Measurements from ENCODE around the gene DENND2D.

The DENND2D gene

DNA sequence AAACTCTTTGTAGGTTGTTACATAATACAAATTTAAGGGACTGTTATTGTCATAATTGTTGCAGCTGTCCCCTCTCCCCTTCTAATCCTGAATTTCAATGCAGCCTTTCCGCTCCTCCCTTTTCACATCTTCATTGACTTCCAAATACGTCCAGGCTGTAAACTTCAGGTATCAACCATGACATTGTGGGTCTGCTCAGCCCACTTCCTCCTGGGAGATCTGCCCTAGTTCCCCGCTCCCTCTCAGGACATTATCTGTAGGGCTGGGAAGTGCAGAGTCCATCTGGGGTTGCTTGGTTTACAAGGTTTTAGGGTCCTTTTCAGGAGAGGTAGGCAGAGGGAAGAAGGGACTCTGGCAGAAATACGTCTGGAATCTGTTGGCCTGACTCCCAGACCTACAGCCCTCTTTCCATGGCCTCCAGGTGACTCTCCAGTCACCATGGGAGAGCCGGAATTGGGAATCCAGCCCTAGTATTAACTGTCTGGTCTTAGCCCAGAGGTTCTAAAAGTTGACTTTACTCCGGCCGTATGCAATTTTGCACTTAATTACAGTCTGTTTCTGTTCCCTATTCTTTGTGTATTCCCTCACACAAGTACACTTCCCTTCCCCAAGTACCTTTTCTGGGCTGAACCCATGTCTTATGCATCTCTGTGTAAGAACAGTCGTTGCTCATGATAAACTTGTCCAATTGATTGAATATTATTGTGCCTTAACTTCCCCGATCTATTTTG lies 4.7 kb upstream of the DENND2D start:
- in situ Hi-C loops (cut with MboI; ENCODE audit: low pct_unique_long_range_greater_than_20kb, low sequenced_read_pairs, unreplicated experiment) = loop anchor here (25.0 kb wide), 2 partner anchors 407 to 557 kb away; partner anchors contain the start of genes DDX20 and RAP1A
- no peak for DNase-seq (ENCODE audit: low spot score)
- TF ChIP-seq, protein P1, sequence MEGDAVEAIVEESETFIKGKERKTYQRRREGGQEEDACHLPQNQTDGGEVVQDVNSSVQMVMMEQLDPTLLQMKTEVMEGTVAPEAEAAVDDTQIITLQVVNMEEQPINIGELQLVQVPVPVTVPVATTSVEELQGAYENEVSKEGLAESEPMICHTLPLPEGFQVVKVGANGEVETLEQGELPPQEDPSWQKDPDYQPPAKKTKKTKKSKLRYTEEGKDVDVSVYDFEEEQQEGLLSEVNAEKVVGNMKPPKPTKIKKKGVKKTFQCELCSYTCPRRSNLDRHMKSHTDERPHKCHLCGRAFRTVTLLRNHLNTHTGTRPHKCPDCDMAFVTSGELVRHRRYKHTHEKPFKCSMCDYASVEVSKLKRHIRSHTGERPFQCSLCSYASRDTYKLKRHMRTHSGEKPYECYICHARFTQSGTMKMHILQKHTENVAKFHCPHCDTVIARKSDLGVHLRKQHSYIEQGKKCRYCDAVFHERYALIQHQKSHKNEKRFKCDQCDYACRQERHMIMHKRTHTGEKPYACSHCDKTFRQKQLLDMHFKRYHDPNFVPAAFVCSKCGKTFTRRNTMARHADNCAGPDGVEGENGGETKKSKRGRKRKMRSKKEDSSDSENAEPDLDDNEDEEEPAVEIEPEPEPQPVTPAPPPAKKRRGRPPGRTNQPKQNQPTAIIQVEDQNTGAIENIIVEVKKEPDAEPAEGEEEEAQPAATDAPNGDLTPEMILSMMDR (IDR thresholded peaks at IDR 0.05; ENCODE audit: extremely low read depth, insufficient read depth, missing control alignments) = no peak

DNA sequence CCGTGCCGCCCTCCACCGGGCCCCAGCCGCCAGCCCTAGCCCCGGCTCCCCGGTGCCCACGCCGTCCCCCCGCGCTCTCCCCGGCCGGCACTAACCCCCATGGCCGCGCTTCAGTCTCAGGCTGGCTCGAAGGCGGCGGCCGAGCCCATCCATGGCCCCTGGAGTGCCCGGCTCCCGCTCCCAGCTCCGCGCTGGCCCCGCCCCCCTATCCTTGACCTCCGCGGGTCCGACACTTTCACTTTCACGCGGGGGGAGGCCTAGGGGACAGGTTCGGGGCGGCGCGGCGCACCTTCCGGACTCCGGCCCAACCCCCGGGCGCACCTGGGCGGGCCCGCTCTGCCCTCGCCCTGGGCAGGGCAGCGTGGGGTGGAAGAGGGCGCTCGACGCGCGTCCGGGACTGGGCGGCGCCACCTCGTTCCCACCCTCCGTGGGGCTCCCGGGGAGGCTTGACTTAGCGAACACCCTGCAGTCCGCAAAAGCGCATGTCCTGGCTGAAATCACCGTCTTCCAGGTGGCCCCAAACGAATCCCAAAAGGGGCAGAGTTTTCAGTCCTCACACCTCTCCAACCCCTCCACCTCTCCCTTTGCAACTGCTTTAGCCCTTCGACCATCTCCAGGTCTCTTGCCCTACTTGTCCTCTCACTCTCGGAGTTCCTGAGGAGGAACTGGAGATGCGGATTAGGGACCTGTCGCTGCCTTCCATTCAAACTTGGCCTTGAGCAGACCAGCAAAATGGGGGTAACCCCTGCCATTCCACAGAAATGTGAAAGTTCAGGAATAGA lies 3.9 kb upstream of the DENND2D start:
- peak; percentile 82 for DNase-seq (ENCODE audit: low spot score)
- in situ Hi-C loops (cut with MboI; ENCODE audit: low pct_unique_long_range_greater_than_20kb, low sequenced_read_pairs, unreplicated experiment) = loop anchor here (25.0 kb wide), 2 partner anchors 408 to 558 kb away; partner anchors contain the start of genes DDX20 and RAP1A
- TF ChIP-seq, protein P1 (IDR thresholded peaks at IDR 0.05; ENCODE audit: extremely low read depth, insufficient read depth, missing control alignments) = peak; percentile 26

- TF ChIP-seq, protein P1 (IDR thresholded peaks at IDR 0.05; ENCODE audit: extremely low read depth, insufficient read depth, missing control alignments) = no peak
- DNase-seq (ENCODE audit: low spot score) = peak; percentile 84
- in situ Hi-C loops (cut with MboI; ENCODE audit: low pct_unique_long_range_greater_than_20kb, low sequenced_read_pairs, unreplicated experiment) = loop anchor here (25.0 kb wide), 2 partner anchors 409 to 559 kb away; partner anchors contain the start of genes DDX20 and RAP1A
Measured at GRCh38 chr1:111203681-111204200, 3.3 kb upstream of the DENND2D start.

- TF ChIP-seq, protein P1 (IDR thresholded peaks at IDR 0.05; ENCODE audit: extremely low read depth, insufficient read depth, missing control alignments) = peak; percentile 10
- in situ Hi-C loops (cut with MboI; ENCODE audit: low pct_unique_long_range_greater_than_20kb, low sequenced_read_pairs, unreplicated experiment) = loop anchor here (25.0 kb wide), 2 partner anchors 409 to 559 kb away; partner anchors contain the start of genes DDX20 and RAP1A
- no peak for DNase-seq (ENCODE audit: low spot score)
Measured at GRCh38 chr1:111202707-111203623, 2.5 kb upstream of the DENND2D start.

- DNase-seq (ENCODE audit: low spot score) = no peak
- in situ Hi-C loops (cut with MboI; ENCODE audit: low pct_unique_long_range_greater_than_20kb, low sequenced_read_pairs, unreplicated experiment) = loop anchor here (25.0 kb wide), 2 partner anchors 410 to 560 kb away; partner anchors contain the start of genes DDX20 and RAP1A
- TF ChIP-seq, protein P1 (IDR thresholded peaks at IDR 0.05; ENCODE audit: extremely low read depth, insufficient read depth, missing control alignments) = no peak
Measured at GRCh38 chr1:111202366-111202706, 1.9 kb upstream of the DENND2D start.
